Hematopoietic multipotent progenitor cell treated with erythropoietin and hydrocortisone succinate and interleukin-3 and kit ligand, for 6 days (in vitro differentiated cells): ENCODE data around the gene NUP93.
"Not testable (repeated sequence)": the region's sequence is repeated elsewhere in the genome, so short reads cannot be mapped to it uniquely, and the experiment has no call there.

ENCODE experiments used
- DNase-seq: peaks from one replicate; pipeline ENCODE4 v3.0.0-alpha.2; 2015

Gene NUP93

GRCh38 chr16:56851671-56852400 lies 121.9 kb downstream of the NUP93 start:
- peak; percentile 41 for DNase-seq

- no peak for DNase-seq
Observed at GRCh38 chr16:56852401-56852730, 122.4 kb downstream of the NUP93 start.

- no peak for DNase-seq
Observed at GRCh38 chr16:56852968-56853367, 123.0 kb downstream of the NUP93 start.

- no peak for DNase-seq
Observed at GRCh38 chr16:56855201-56855600, 125.3 kb downstream of the NUP93 start.

GRCh38 chr16:56855946-56856345 lies 126.0 kb downstream of the NUP93 start:
- no peak for DNase-seq

GRCh38 chr16:56856876-56857447 lies 127.0 kb downstream of the NUP93 start:
- no peak for DNase-seq

GRCh38 chr16:56858374-56858773 lies 128.4 kb downstream of the NUP93 start:
- DNase-seq: no peak

GRCh38 chr16:56859636-56860035 lies 129.7 kb downstream of the NUP93 start:
- DNase-seq: no peak

GRCh38 chr16:56860226-56861020 lies 130.5 kb downstream of the NUP93 start:
- peak; percentile 41 for DNase-seq

GRCh38 chr16:56861092-56861610 lies 131.2 kb downstream of the NUP93 start:
- peak; percentile 55 for DNase-seq

GRCh38 chr16:56861756-56862155 lies 131.8 kb downstream of the NUP93 start:
- no peak for DNase-seq

- peak; percentile 51 for DNase-seq
Observed at GRCh38 chr16:56862776-56863175, 132.8 kb downstream of the NUP93 start.

- DNase-seq: no peak
Observed at GRCh38 chr16:56864960-56865359, 135.0 kb downstream of the NUP93 start, which contains the start of gene SLC12A3. Gene SLC12A3 (plus strand): TSS chr16:56865207. CDS start chr16:56865236, 29 bp downstream.

GRCh38 chr16:56865394-56866062 lies 135.6 kb downstream of the NUP93 start:
- DNase-seq: no peak

GRCh38 chr16:56866955-56867830 lies 137.3 kb downstream of the NUP93 start:
- DNase-seq: peak; percentile 80

- DNase-seq: no peak
Observed at GRCh38 chr16:56868175-56868574, 138.2 kb downstream of the NUP93 start.

GRCh38 chr16:56868766-56869165 lies 138.8 kb downstream of the NUP93 start:
- DNase-seq: not testable (repeated sequence)

GRCh38 chr16:56869513-56870275 lies 139.8 kb downstream of the NUP93 start:
- DNase-seq: peak; percentile 78

- DNase-seq: no peak
Observed at GRCh38 chr16:56870276-56870888, 140.5 kb downstream of the NUP93 start.

- DNase-seq: no peak
Observed at GRCh38 chr16:56871172-56871593, 141.3 kb downstream of the NUP93 start.
